ENCODE data around the gene SPON2.

The SPON2 gene

GRCh38 chr4:1194010-1194900 lies 21.9 kb upstream of the SPON2 start:
- no peak for TF ChIP-seq CTCF (IDR thresholded peaks at IDR 0.05; ENCODE audit: unreplicated experiment in 3 of 3)
- no peaks in the 10 kb centered on the region for H3K27me3 Mint-ChIP-seq (ENCODE audit: low read depth)
- H3K9me3 Mint-ChIP-seq = no peaks in the 10 kb centered on the region
- H3K27ac Mint-ChIP-seq = no peak overlapping the region
- no peak overlapping the region for H3K4me3 Mint-ChIP-seq
- peaks cover 35% of the 10 kb centered on the region for H3K4me1 Mint-ChIP-seq
- H3K36me3 Mint-ChIP-seq (ENCODE audit: low read depth) = no peaks in the 10 kb centered on the region

- no peak for TF ChIP-seq CTCF (IDR thresholded peaks at IDR 0.05; ENCODE audit: unreplicated experiment in 3 of 3)
- H3K27me3 Mint-ChIP-seq (ENCODE audit: low read depth) = no peaks in the 10 kb centered on the region
- H3K9me3 Mint-ChIP-seq = no peaks in the 10 kb centered on the region
- peak overlapping the region in 2 of 3 experiments; percentile 95 to 98 for H3K27ac Mint-ChIP-seq
- no peaks in the 10 kb centered on the region for H3K36me3 Mint-ChIP-seq (ENCODE audit: low read depth)
- no peak overlapping the region for H3K4me3 Mint-ChIP-seq
- peaks cover 36% of the 10 kb centered on the region for H3K4me1 Mint-ChIP-seq
Observed at GRCh38 chr4:1193206-1194009, 21.0 kb upstream of the SPON2 start.

GRCh38 chr4:1192493-1193205 lies 20.3 kb upstream of the SPON2 start:
- Mint-ChIP-seq H3K36me3 (ENCODE audit: low read depth) (no peaks in the 10 kb centered on the region), H3K4me3 (peak overlapping the region in 2 of 3 experiments; percentile 12 to 24)

GRCh38 chr4:1192091-1192492 lies 19.7 kb upstream of the SPON2 start:
- H3K27me3 Mint-ChIP-seq (ENCODE audit: low read depth) = no peaks in the 10 kb centered on the region
- H3K36me3 Mint-ChIP-seq (ENCODE audit: low read depth) = no peaks in the 10 kb centered on the region
- H3K4me3 Mint-ChIP-seq = peak overlapping the region in 1 of 3 experiments; percentile 24
- H3K4me1 Mint-ChIP-seq = peaks cover 26% of the 10 kb centered on the region
- H3K9me3 Mint-ChIP-seq = peaks cover 2% of the 10 kb centered on the region
- peak overlapping the region in 2 of 3 experiments; percentile 95 to 98 for H3K27ac Mint-ChIP-seq
- TF ChIP-seq CTCF (IDR thresholded peaks at IDR 0.05; ENCODE audit: unreplicated experiment in 3 of 3) = no peak

More at GRCh38 chr4:1192493-1193205, 20.3 kb upstream of the SPON2 start:
- no peaks in the 10 kb centered on the region for H3K9me3 Mint-ChIP-seq
- peaks cover 30% of the 10 kb centered on the region for H3K4me1 Mint-ChIP-seq
- no peaks in the 10 kb centered on the region for H3K27me3 Mint-ChIP-seq (ENCODE audit: low read depth)
- TF ChIP-seq CTCF (IDR thresholded peaks at IDR 0.05; ENCODE audit: unreplicated experiment in 3 of 3) = no peak
- peak overlapping the region in 2 of 3 experiments; percentile 95 to 98 for H3K27ac Mint-ChIP-seq

- TF ChIP-seq CTCF (IDR thresholded peaks at IDR 0.05; ENCODE audit: unreplicated experiment in 3 of 3) = no peak
- no peaks in the 10 kb centered on the region for H3K27me3 Mint-ChIP-seq (ENCODE audit: low read depth)
- H3K36me3 Mint-ChIP-seq (ENCODE audit: low read depth) = no peaks in the 10 kb centered on the region
- peaks cover 3% of the 10 kb centered on the region for H3K9me3 Mint-ChIP-seq
- H3K4me3 Mint-ChIP-seq = no peak overlapping the region
- peaks cover 25% of the 10 kb centered on the region for H3K4me1 Mint-ChIP-seq
- H3K27ac Mint-ChIP-seq = peak overlapping the region in 2 of 3 experiments; percentile 95 to 98
Observed at GRCh38 chr4:1191621-1192020, 19.2 kb upstream of the SPON2 start.

Data from nephron (organoid).